K562 (cell line): Measurements from ENCODE around the gene SEMA3A. TPM values are rescaled to one million over a fixed set of nuclear protein-coding genes. Genes with fewer than 3 reads are reported as not detected.

Experiments used
- ATAC-seq: fragments of 200-7000 bp; cut with Tn5 transposase; 3 replicates; pipeline ENCODE4 v1.9.1; 2020; ENCODE audit warnings: moderate library complexity
- BruUV-seq: library from RNA; stranded (reverse); fragments of 400-500 nt; replicated peaks from 2 replicates; lab custom pipeline; 2021; lab: Mats Ljungman, UMichigan
- CTCF ChIA-PET: fragments of 300-600 bp; formaldehyde crosslinking; extraction: SDS; loops from one replicate; lab custom pipeline; 2021; ENCODE audit warnings: low intra/inter-chr PET ratio; lab: Yijun Ruan, JAX
- POLR2A ChIA-PET: fragments of 300-600, 350-650 bp; sonication (Branson Sonifier 250); formaldehyde crosslinking; extraction: SDS; loops from one replicate; lab custom pipeline; 2021; ENCODE audit warnings: antibody characterized with exemption, inconsistent platforms; lab: Yijun Ruan, JAX
- DNase-seq, 4 experiments: peaks; one replicate each; pipeline versions ENCODE4 v3.0.0 to v3.0.0-alpha.2; 2011 to 2018; ENCODE audit warnings: low spot score in 3 of 4, mixed read lengths in 3 of 4; ENCODE audit errors: extremely low read depth in 1 of 4
- FAIRE-seq: peaks from 2 replicates; lab custom pipeline; 2011; peaks lifted over from hg19 to GRCh38; lab: Jason Lieb, UNC
- H2AFZ ChIP-seq: 2 replicates; pipeline ENCODE4 v1.6.0; 2011; ENCODE audit warnings: low read depth, low read length, control low read depth, inconsistent platforms
- H3K27ac ChIP-seq: fragments of 200-600 bp; 3 replicates; pipeline ENCODE4 v1.8.0; 2011; ENCODE audit warnings: low read depth, mild to moderate bottlenecking, control low read depth, inconsistent platforms, low read length, moderate library complexity, mixed read lengths; ENCODE audit errors: extremely low read depth
- H3K27me3 ChIP-seq, 2 experiments: fragments of 300-600 bp in 1 of 2; 2 replicates in 1 of 2; 3 replicates in 1 of 2; pipeline versions ENCODE4 v1.6.0 to v1.8.0; 2011; ENCODE audit warnings: inconsistent platforms in 2 of 2, low read length in 2 of 2, mild to moderate bottlenecking in 1 of 2, mixed read lengths in 1 of 2, moderate library complexity in 1 of 2; ENCODE audit not compliant: control insufficient read depth in 2 of 2, insufficient read depth in 2 of 2
- H3K36me3 ChIP-seq: fragments of 300-600 bp; 3 replicates; pipeline ENCODE4 v1.8.0; 2011; ENCODE audit warnings: mild to moderate bottlenecking, low read length, inconsistent platforms; ENCODE audit not compliant: control insufficient read depth, insufficient read depth
- H3K4me1 ChIP-seq, 2 experiments: fragments of 200-600 bp in 1 of 2; replicated peaks in 1 of 2; 2 replicates in 1 of 2; 3 replicates in 1 of 2; pipeline versions ENCODE4 v1.5.1 to v1.8.0; 2011; ENCODE audit warnings: inconsistent platforms in 2 of 2, low read length in 2 of 2, mild to moderate bottlenecking in 1 of 2, mixed read lengths in 1 of 2, moderate library complexity in 1 of 2; ENCODE audit not compliant: control insufficient read depth in 2 of 2, insufficient read depth in 2 of 2
- H3K4me2 ChIP-seq: 2 replicates; pipeline ENCODE4 v1.6.1; 2011; ENCODE audit warnings: low read length, control low read depth, inconsistent platforms, mixed read lengths; ENCODE audit not compliant: insufficient read depth
- H3K4me3 ChIP-seq: fragments of 200-600 bp; sonication (generic), shearing (Covaris generic); 2 replicates; pipeline ENCODE4 v1.5.1; 2016; ENCODE audit warnings: control low read depth, inconsistent platforms
- H3K79me2 ChIP-seq: fragments of 200-600 bp; 3 replicates; pipeline ENCODE4 v1.8.0; 2011; ENCODE audit warnings: low read length, inconsistent platforms; ENCODE audit not compliant: control insufficient read depth, insufficient read depth
- H3K9ac ChIP-seq, 2 experiments: 2 replicates each; pipeline versions ENCODE4 v1.6.0 to v1.6.1; 2011; ENCODE audit warnings: low read depth in 2 of 2, low read length in 2 of 2, control low read depth in 1 of 2, inconsistent platforms in 1 of 2, mild to moderate bottlenecking in 1 of 2, mixed read lengths in 1 of 2; ENCODE audit not compliant: insufficient read depth in 1 of 2
- H3K9me1 ChIP-seq: one replicate; pipeline ENCODE4 v1.6.0; 2011; ENCODE audit warnings: inconsistent platforms, mild to moderate bottlenecking, low read length, moderate library complexity; ENCODE audit not compliant: control insufficient read depth, insufficient read depth
- H3K9me3 ChIP-seq: replicated peaks from 2 replicates; pipeline ENCODE4 v1.5.1; 2011; ENCODE audit warnings: low read depth, low read length, inconsistent platforms; ENCODE audit not compliant: control insufficient read depth, insufficient read depth
- H4K20me1 ChIP-seq: replicated peaks from 2 replicates; pipeline ENCODE4 v1.6.1; 2011; ENCODE audit warnings: low read length, inconsistent platforms, mixed read lengths; ENCODE audit not compliant: control insufficient read depth, insufficient read depth
- CHD4 ChIP-seq: fragments of 200-600 bp; sonication (generic); IDR thresholded peaks from 3 replicates; pipeline ENCODE4 v1.6.1; 2012; ENCODE audit warnings: low read depth, mild to moderate bottlenecking, mixed read lengths, low read length, inconsistent platforms; ENCODE audit not compliant: insufficient read depth, insufficient replicate concordance, poor library complexity, severe bottlenecking
- MYNN ChIP-seq, 2 experiments: sonication (generic); formaldehyde crosslinking in 1 of 2; IDR thresholded peaks; 2 replicates each; pipeline versions ENCODE4 v1.5.0 to v1.6.1; 2016 to 2020; ENCODE audit warnings: antibody characterized with exemption in 1 of 2, missing genetic modification reagents in 1 of 2
- PHF21A ChIP-seq: fragments of 450-650 bp; IDR thresholded peaks from 2 replicates; pipeline ENCODE4 v1.6.1; 2017; ENCODE audit warnings: low read depth, borderline replicate concordance
- TOE1 ChIP-seq, 2 experiments: fragments of 450-650 bp in 1 of 2; sonication (generic) in 1 of 2; formaldehyde crosslinking in 1 of 2; IDR thresholded peaks; 2 replicates each; pipeline versions ENCODE4 v1.7.1 to v1.8.0; 2016 to 2022; ENCODE audit warnings: borderline replicate concordance in 2 of 2, mild to moderate bottlenecking in 2 of 2, antibody characterized with exemption in 1 of 2, inconsistent platforms in 1 of 2, low read depth in 1 of 2, missing genetic modification reagents in 1 of 2, moderate library complexity in 1 of 2
- WGBS: fragments of 100-300 bp; shearing (Covaris generic); methylation state at CpG from one replicate; pipeline ENCODE4 v1.1.6; 2016; ENCODE audit warnings: low coverage, mixed read lengths; ENCODE audit not compliant: insufficient coverage; ENCODE audit errors: missing lambda C conversion rate; 5-methylcytosine and 5-hydroxymethylcytosine counted together
- in situ Hi-C: fragments of 300-500 bp; cut with MboI; formaldehyde crosslinking; loops from 4 replicates; pipeline ENCODE4 v1.15.0; 2018; ENCODE audit warnings: inconsistent platforms, mixed read lengths
- intact Hi-C: fragments of 100-400 bp; cut with micrococcal nuclease; formaldehyde crosslinking; loops from 2 replicates; pipeline ENCODE4 v1.14.2; 2022
- polyA plus RNA-seq, 8 experiments: library from polyadenylated mRNA; depleted of rRNA in 4 of 8; stranded (reverse) in 5 of 8; unstranded in 3 of 8; fragments of >200 nt; fragmentation: Nextera tagmentation in 2 of 8; fragmentation: Illumina TruSeq in 1 of 8; extraction: Ambion mirVana in 2 of 8; extraction: Trizol in 1 of 8; gene quantifications; 2 replicates each; pipeline versions ENCODE4 v1.2.1 to v1.2.3, GENCODE V29; 2011 to 2014; ENCODE audit warnings: inconsistent platforms in 1 of 8, missing spikeins in 1 of 8
- total RNA-seq, 7 experiments: library from RNA; depleted of rRNA in 6 of 7; stranded (reverse); fragments of >200 nt in 6 of 7; fragmentation: Illumina TruSeq in 2 of 7; extraction: Trizol in 2 of 7; gene quantifications; 2 replicates each; pipeline versions ENCODE4 v1.2.1 to v1.2.3, GENCODE V29; 2011 to 2021; ENCODE audit warnings: low replicate concordance in 1 of 7

Gene SEMA3A
- total and polyA plus RNA-seq, 9 of the 15 experiments (the other 6 are each of a cell fraction or from before 2014, with no cell fraction given): 0.36 to 3.0 (median 1.1) TPM

- no peak for TF ChIP-seq CHD4
Measured at GRCh38 chr7:84058311-84059076, 136.1 kb downstream of the SEMA3A start (continued).

- H4K20me1 ChIP-seq: no peaks in the 10 kb centered on the region
- intact Hi-C loops (no loop called here), in situ Hi-C loops (no loop called here)
- no peaks in the 10 kb centered on the region for H3K9me1 ChIP-seq
- DNase-seq (no peak), FAIRE-seq (no peak), ATAC-seq (no peak)
- H3K4me2 ChIP-seq: no peak overlapping the region
- no TSS peak for BruUV-seq
- no peaks in the 10 kb centered on the region for H3K4me1 ChIP-seq
- H3K27ac ChIP-seq: no peak overlapping the region
- no peaks in the 10 kb centered on the region for H3K36me3 ChIP-seq
- ChIA-PET POLR2A (interaction anchor here (0.6 kb wide), 1 partner anchor 475 kb away, joined by 3 read pairs; no protein-coding TSS in a partner anchor), CTCF (no interaction called here)
- 13% methylated on average over 2 of the region's 2 CpGs for WGBS
- no peaks in the 10 kb centered on the region for H3K9me3 ChIP-seq
- H2AFZ ChIP-seq: no peak overlapping the region
- no peak overlapping the region for H3K9ac ChIP-seq
- H3K27me3 ChIP-seq: no peaks in the 10 kb centered on the region
- TF ChIP-seq PHF21A: no peak
- TF ChIP-seq TOE1 (IDR thresholded peaks at IDR 0.05; ENCODE audit: borderline replicate concordance): no peak
- TF ChIP-seq TOE1 (CRISPR knock-in tag; IDR thresholded peaks at IDR 0.05; ENCODE audit: borderline replicate concordance, low read depth): no peak
- no peak for TF ChIP-seq MYNN (IDR thresholded peaks at IDR 0.05)
- no peak for TF ChIP-seq MYNN (CRISPR knock-in tag; IDR thresholded peaks at IDR 0.05)
- H3K79me2 ChIP-seq: no peaks in the 10 kb centered on the region
- no peak overlapping the region for H3K4me3 ChIP-seq
Measured at GRCh38 chr7:84057576-84057975, 137.0 kb downstream of the SEMA3A start.
